Brain microvascular endothelial cell (primary cell): Measurements from ENCODE around the gene PPP2R1B.

Experiments
- DNase-seq: peaks from one replicate; pipeline ENCODE4 v3.0.0-alpha.2; 2020
- H3K27ac ChIP-seq: fragments of 250-450 bp; sonication (Bioruptor Pico); 2 replicates; pipeline ENCODE4 v1.5.1; 2020; ENCODE audit warnings: mild to moderate bottlenecking, moderate library complexity
- H3K27me3 ChIP-seq: fragments of 250-450 bp; sonication (Bioruptor Pico); replicated peaks from 2 replicates; pipeline ENCODE4 v1.5.1; 2020; ENCODE audit warnings: mild to moderate bottlenecking
- H3K36me3 ChIP-seq: fragments of 250-450 bp; sonication (Bioruptor Pico); replicated peaks from 2 replicates; pipeline ENCODE4 v1.5.1; 2020; ENCODE audit warnings: mild to moderate bottlenecking
- H3K4me3 ChIP-seq: 2 replicates; pipeline ENCODE4 v1.5.1; 2011; ENCODE audit warnings: low read depth, mild to moderate bottlenecking, control low read depth, low read length, moderate library complexity
- in situ Hi-C: cut with HindIII; loops from 2 replicates; pipeline ENCODE4 v1.10.0; 2017; ENCODE audit warnings: low sequenced_read_pairs, low pct_ligation_motif_present
- TF ChIP-seq, protein P1 (sequence below): IDR thresholded peaks from 2 replicates; pipeline ENCODE4 v1.5.1; 2011; ENCODE audit warnings: low read depth, mild to moderate bottlenecking, moderate library complexity, low read length, control low read depth, inconsistent platforms; ENCODE audit errors: missing control alignments

Gene PPP2R1B

DNA sequence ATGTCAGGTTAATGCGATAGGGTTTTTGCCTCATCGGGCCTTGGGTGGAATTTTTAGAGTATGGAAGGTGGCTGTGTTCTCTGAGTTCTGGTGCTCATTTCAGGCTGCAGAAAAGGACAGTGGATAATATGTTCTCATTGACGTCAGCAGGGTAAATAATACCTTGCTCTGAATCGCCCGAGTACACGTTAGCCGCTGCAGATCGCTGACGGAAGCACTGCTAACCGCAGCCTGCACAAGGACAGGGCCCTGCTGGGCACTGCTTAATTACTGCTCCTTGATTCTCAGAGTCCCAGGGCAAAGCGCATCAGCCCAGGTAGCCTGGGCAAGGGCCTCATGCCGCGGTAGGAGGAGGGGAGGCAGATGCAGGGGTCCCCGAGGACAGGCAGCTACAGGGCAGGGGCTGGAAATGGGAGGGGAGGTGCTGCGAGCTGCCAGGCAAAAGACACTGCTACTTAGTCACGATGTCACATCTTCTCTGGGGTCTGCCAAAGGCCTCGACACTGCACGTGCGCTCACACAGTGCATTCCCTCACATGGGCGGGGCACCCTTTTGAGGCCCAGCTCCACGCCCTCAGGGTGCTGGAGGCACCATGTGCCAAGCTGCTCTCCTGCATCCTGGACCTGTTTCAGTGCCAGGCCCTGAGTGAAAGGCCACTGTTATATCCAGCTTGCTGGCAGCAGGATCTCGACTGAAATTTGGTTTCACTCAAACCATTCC is 35.2 kb downstream of the PPP2R1B start:
- no peak overlapping the region for H3K4me3 ChIP-seq
- TF ChIP-seq, protein P1, sequence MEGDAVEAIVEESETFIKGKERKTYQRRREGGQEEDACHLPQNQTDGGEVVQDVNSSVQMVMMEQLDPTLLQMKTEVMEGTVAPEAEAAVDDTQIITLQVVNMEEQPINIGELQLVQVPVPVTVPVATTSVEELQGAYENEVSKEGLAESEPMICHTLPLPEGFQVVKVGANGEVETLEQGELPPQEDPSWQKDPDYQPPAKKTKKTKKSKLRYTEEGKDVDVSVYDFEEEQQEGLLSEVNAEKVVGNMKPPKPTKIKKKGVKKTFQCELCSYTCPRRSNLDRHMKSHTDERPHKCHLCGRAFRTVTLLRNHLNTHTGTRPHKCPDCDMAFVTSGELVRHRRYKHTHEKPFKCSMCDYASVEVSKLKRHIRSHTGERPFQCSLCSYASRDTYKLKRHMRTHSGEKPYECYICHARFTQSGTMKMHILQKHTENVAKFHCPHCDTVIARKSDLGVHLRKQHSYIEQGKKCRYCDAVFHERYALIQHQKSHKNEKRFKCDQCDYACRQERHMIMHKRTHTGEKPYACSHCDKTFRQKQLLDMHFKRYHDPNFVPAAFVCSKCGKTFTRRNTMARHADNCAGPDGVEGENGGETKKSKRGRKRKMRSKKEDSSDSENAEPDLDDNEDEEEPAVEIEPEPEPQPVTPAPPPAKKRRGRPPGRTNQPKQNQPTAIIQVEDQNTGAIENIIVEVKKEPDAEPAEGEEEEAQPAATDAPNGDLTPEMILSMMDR: no peak
- H3K27ac ChIP-seq: peak overlapping the region; percentile 78
- in situ Hi-C loops: no loop called here
- peaks cover 8% of the 10 kb centered on the region for H3K36me3 ChIP-seq
- DNase-seq: peak; percentile 90
- no peaks in the 10 kb centered on the region for H3K27me3 ChIP-seq

GRCh38 chr11:111729831-111730311 is 36.3 kb downstream of the PPP2R1B start:
- TF ChIP-seq, protein P1: no peak
- DNase-seq: peak; percentile 60
- peak overlapping the region; percentile 78 for H3K27ac ChIP-seq
- in situ Hi-C loops: no loop called here
- no peaks in the 10 kb centered on the region for H3K27me3 ChIP-seq
- no peak overlapping the region for H3K4me3 ChIP-seq
- peaks cover 13% of the 10 kb centered on the region for H3K36me3 ChIP-seq

GRCh38 chr11:111729071-111729830 is 36.9 kb downstream of the PPP2R1B start:
- Histone ChIP-seq H3K27ac (peak overlapping the region; percentile 78), H3K36me3 (peaks cover 18% of the 10 kb centered on the region), H3K4me3 (no peak overlapping the region), H3K27me3 (no peaks in the 10 kb centered on the region)
- TF ChIP-seq, protein P1: no peak
- in situ Hi-C loops: no loop called here
- peak; percentile 14 for DNase-seq

DNA sequence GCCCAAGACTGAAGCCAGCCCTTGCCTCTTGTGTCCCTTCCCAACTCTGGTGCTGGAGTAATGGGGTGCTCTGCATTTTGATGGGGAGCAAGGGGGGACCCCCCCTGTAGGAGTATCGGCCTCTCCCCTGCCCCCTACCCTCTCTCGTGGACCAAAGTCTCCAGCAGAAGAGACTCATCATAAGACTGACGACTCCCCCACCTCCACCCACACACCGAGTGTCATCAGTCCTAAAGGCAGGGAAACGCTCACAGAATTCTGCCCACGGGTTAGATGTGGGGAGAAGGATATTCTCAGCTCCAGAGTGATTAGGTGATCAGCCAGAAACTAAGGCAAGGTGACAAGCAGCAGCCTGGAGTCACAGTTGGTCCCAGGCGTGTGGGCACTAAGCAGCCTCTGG is 38.8 kb downstream of the PPP2R1B start:
- DNase-seq: no peak
- Histone ChIP-seq H3K36me3 (peaks cover 34% of the 10 kb centered on the region), H3K27ac (no peak overlapping the region), H3K4me3 (no peak overlapping the region), H3K27me3 (no peaks in the 10 kb centered on the region)
- TF ChIP-seq, protein P1: no peak
- in situ Hi-C loops: no loop called here

DNA sequence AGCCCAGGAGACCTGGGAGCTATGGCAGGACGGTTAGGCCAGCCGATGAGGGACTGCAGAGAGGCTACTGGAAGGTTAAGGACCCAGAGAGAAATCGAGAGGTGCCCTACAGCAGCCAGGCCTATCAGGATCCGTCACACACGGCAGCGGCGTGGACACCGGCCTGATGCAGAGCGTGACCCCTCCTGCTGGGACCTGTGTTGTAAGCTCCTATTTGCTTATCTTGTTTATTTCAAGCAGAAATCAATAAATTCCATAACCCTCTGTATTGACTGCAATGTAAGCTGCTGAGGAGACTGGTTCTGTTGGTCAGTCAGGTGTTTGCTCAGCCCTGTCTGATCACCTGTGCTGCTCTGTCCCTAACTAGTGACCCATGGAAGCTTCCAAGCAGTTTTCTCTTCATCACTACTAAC is 39.9 kb downstream of the PPP2R1B start:
- no peak overlapping the region for H3K4me3 ChIP-seq
- peaks cover 43% of the 10 kb centered on the region for H3K36me3 ChIP-seq
- H3K27me3 ChIP-seq: no peaks in the 10 kb centered on the region
- in situ Hi-C loops: no loop called here
- H3K27ac ChIP-seq: no peak overlapping the region
- TF ChIP-seq, protein P1: no peak
- DNase-seq: no peak
